Measurements from ENCODE around the gene MAGI2.

The MAGI2 gene

GRCh38 chr7:78175330-78176100, 1278.0 kb downstream of the MAGI2 start:
- DNase-seq (ENCODE audit: low spot score): no peak

GRCh38 chr7:78173666-78174065, 1279.8 kb downstream of the MAGI2 start:
- DNase-seq (ENCODE audit: low spot score): no peak

GRCh38 chr7:78172933-78173591, 1280.4 kb downstream of the MAGI2 start:
- DNase-seq (ENCODE audit: low spot score): peak; percentile 19

GRCh38 chr7:78172267-78172757, 1281.2 kb downstream of the MAGI2 start:
- no peak for DNase-seq (ENCODE audit: low spot score)

GRCh38 chr7:78171398-78171797, 1282.1 kb downstream of the MAGI2 start:
- no peak for DNase-seq (ENCODE audit: low spot score)

- DNase-seq (ENCODE audit: low spot score): no peak
Measured at GRCh38 chr7:78170815-78171214, 1282.7 kb downstream of the MAGI2 start.

- no peak for DNase-seq (ENCODE audit: low spot score)
Measured at GRCh38 chr7:78169992-78170391, 1283.5 kb downstream of the MAGI2 start.

GRCh38 chr7:78168865-78169264, 1284.6 kb downstream of the MAGI2 start:
- no peak for DNase-seq (ENCODE audit: low spot score)

- no peak for DNase-seq (ENCODE audit: low spot score)
Measured at GRCh38 chr7:78167860-78168259, 1285.6 kb downstream of the MAGI2 start.

- DNase-seq (ENCODE audit: low spot score): no peak
Measured at GRCh38 chr7:78165854-78166253, 1287.6 kb downstream of the MAGI2 start.

- no peak for DNase-seq (ENCODE audit: low spot score)
Measured at GRCh38 chr7:78165454-78165853, 1288.0 kb downstream of the MAGI2 start.

GRCh38 chr7:78164459-78164858, 1289.0 kb downstream of the MAGI2 start:
- no peak for DNase-seq (ENCODE audit: low spot score)

GRCh38 chr7:78161781-78162180, 1291.7 kb downstream of the MAGI2 start:
- no peak for DNase-seq (ENCODE audit: low spot score)

GRCh38 chr7:78159545-78159944, 1293.9 kb downstream of the MAGI2 start:
- no peak for DNase-seq (ENCODE audit: low spot score)

GRCh38 chr7:78153285-78153684, 1300.2 kb downstream of the MAGI2 start:
- no peak for DNase-seq (ENCODE audit: low spot score)

GRCh38 chr7:78151229-78151628, 1302.2 kb downstream of the MAGI2 start:
- DNase-seq (ENCODE audit: low spot score): peak; percentile 74

GRCh38 chr7:78149787-78150186, 1303.7 kb downstream of the MAGI2 start:
- peak; percentile 80 for DNase-seq (ENCODE audit: low spot score)

GRCh38 chr7:78148166-78148894, 1305.1 kb downstream of the MAGI2 start:
- no peak for DNase-seq (ENCODE audit: low spot score)

- DNase-seq (ENCODE audit: low spot score): no peak
Measured at GRCh38 chr7:78146546-78146945, 1306.9 kb downstream of the MAGI2 start.

GRCh38 chr7:78143661-78144060, 1309.8 kb downstream of the MAGI2 start:
- no peak for DNase-seq (ENCODE audit: low spot score)

- DNase-seq (ENCODE audit: low spot score): peak; percentile 80
Measured at GRCh38 chr7:78141522-78142281, 1311.8 kb downstream of the MAGI2 start.

- DNase-seq (ENCODE audit: low spot score): no peak
Measured at GRCh38 chr7:78140109-78140508, 1313.4 kb downstream of the MAGI2 start.
